ENCODE results near the gene AIF1L. TPM values are rescaled to one million over a fixed set of nuclear protein-coding genes. Genes with fewer than 3 reads are reported as not detected.

The AIF1L gene
- total RNA-seq, 1 experiment from 2014 or later = 5.6 TPM

DNA sequence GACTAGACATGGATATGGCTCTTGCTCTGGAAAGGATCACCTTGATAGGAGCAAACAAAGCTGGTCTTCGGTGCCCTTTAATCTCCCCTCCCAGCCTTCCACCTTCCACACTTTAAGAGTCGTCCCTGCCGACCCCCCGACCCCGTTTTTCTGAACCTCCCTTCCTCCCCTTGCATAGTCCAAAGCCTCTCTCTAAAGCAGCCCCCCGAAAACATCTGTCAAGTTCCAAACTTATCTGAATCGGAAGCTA is 28.6 kb downstream of the AIF1L start:
- peaks cover 27% of the 10 kb centered on the region for H3K36me3 ChIP-seq (ENCODE audit: insufficient read depth, low read length, poor library complexity, severe bottlenecking)
- BruUV-seq (replicated peaks) = TSS peak; percentile 99
- intact Hi-C loops (cut with micrococcal nuclease; ENCODE audit: unreplicated experiment) = no loop called here
- CTCF ChIA-PET = interaction anchor here (0.6 kb wide), 1 partner anchor 249 kb away, joined by 4 read pairs; no protein-coding TSS in a partner anchor
- POLR2A ChIA-PET (ENCODE audit: low non-redundant PET) = no interaction called here
- peaks cover 5% of the 10 kb centered on the region for H3K4me1 ChIP-seq (ENCODE audit: insufficient read depth, low read length, poor library complexity, severe bottlenecking)
- no peak for DNase-seq (ENCODE audit: low spot score)
- peak overlapping the region; percentile 81 for H3K4me3 ChIP-seq (ENCODE audit: low read depth, low read length, poor library complexity, severe bottlenecking)
- no peaks in the 10 kb centered on the region for H3K27me3 ChIP-seq (replicated peaks; ENCODE audit: insufficient read depth, low read depth, low read length, poor library complexity)
- TF ChIP-seq, protein P1, sequence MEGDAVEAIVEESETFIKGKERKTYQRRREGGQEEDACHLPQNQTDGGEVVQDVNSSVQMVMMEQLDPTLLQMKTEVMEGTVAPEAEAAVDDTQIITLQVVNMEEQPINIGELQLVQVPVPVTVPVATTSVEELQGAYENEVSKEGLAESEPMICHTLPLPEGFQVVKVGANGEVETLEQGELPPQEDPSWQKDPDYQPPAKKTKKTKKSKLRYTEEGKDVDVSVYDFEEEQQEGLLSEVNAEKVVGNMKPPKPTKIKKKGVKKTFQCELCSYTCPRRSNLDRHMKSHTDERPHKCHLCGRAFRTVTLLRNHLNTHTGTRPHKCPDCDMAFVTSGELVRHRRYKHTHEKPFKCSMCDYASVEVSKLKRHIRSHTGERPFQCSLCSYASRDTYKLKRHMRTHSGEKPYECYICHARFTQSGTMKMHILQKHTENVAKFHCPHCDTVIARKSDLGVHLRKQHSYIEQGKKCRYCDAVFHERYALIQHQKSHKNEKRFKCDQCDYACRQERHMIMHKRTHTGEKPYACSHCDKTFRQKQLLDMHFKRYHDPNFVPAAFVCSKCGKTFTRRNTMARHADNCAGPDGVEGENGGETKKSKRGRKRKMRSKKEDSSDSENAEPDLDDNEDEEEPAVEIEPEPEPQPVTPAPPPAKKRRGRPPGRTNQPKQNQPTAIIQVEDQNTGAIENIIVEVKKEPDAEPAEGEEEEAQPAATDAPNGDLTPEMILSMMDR (conservative IDR thresholded peaks at IDR 0.05; ENCODE audit: low read depth, low read length) = no peak
- TF ChIP-seq EZH2 (IDR thresholded peaks at IDR 0.05; ENCODE audit: borderline replicate concordance, low read depth, low read length, poor library complexity, severe bottlenecking) = no peak
- H3K9me3 ChIP-seq (ENCODE audit: low read depth, low read length, poor library complexity, severe bottlenecking) = no peaks in the 10 kb centered on the region
- peak overlapping the region; percentile 91 for H3K27ac ChIP-seq (ENCODE audit: low read depth, low read length, poor library complexity, severe bottlenecking)

DNA sequence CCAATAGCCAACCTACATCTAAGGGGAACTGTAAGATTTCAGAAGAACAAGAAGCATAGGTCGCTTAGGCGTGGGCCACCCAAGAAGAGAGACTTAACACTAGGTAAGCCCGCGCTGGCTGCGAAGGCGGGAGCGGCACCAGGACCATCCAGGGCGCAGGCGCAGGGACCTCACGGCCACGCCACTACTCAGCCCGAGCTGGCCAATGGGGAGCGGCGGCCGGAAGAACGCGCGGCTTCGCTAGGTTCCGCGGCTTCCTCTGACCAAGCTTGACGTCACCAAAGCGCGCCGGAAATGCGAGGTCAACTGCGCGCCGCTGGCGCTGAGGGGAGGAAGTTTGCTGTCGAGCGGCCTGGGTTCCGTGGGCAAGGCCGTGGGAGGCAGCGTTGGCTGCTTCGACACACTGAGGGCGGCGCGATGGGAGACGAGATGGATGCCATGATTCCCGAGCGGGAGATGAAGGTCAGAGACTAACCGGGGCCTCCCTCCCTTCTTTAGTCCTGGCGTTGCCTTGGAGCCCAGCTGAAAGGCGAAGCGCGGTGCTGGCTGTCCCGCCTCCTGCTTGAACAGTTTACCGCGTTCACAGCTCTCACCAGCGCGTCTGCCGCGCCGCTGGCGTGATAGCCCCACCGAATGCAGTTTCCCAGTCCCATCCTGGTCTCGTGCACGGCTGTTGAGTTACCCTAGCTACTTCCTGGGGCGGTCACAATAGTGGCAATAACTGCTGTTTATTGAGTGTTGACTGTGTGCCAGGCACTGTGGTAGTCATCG is 29.1 kb downstream of the AIF1L start, which contains the start of gene NUP214:
TSS of gene NUP214 (plus strand) at position 299 of the 771 bp plus-strand sequence. CDS start at position 418, 119 bp downstream.
- intact Hi-C loops (cut with micrococcal nuclease; ENCODE audit: unreplicated experiment) = no loop called here
- Histone ChIP-seq H3K4me1 (ENCODE audit: insufficient read depth, low read length, poor library complexity, severe bottlenecking) (peaks cover 5% of the 10 kb centered on the region), H3K36me3 (ENCODE audit: insufficient read depth, low read length, poor library complexity, severe bottlenecking) (peaks cover 32% of the 10 kb centered on the region), H3K27me3 (replicated peaks; ENCODE audit: insufficient read depth, low read depth, low read length, poor library complexity) (no peaks in the 10 kb centered on the region), H3K9me3 (ENCODE audit: low read depth, low read length, poor library complexity, severe bottlenecking) (no peaks in the 10 kb centered on the region), H3K27ac (ENCODE audit: low read depth, low read length, poor library complexity, severe bottlenecking) (peak within 1 kb of the TSS; percentile 91), H3K4me3 (ENCODE audit: low read depth, low read length, poor library complexity, severe bottlenecking) (peak within 1 kb of the TSS; percentile 81)
- TSS peak; percentile 40 for BruUV-seq (replicated peaks)
- ChIA-PET POLR2A (ENCODE audit: low non-redundant PET) (interaction anchor here (0.6 to 0.7 kb wide), 2 partner anchors 20 to 95 kb away, joined by 3 read pairs; no protein-coding TSS in a partner anchor), CTCF (interaction anchor here (0.6 kb wide), 1 partner anchor 248 kb away, joined by 4 read pairs; no protein-coding TSS in a partner anchor)
- no peak for TF ChIP-seq EZH2 (IDR thresholded peaks at IDR 0.05; ENCODE audit: borderline replicate concordance, low read depth, low read length, poor library complexity, severe bottlenecking)
- TF ChIP-seq, protein P1 (conservative IDR thresholded peaks at IDR 0.05; ENCODE audit: low read depth, low read length) = no peak
- peak; percentile 99 for DNase-seq (ENCODE audit: low spot score)

- H3K9me3 ChIP-seq (ENCODE audit: low read depth, low read length, poor library complexity, severe bottlenecking) = no peaks in the 10 kb centered on the region
- no peaks in the 10 kb centered on the region for H3K27me3 ChIP-seq (replicated peaks; ENCODE audit: insufficient read depth, low read depth, low read length, poor library complexity)
- DNase-seq (ENCODE audit: low spot score) = no peak
- intact Hi-C loops (cut with micrococcal nuclease; ENCODE audit: unreplicated experiment) = no loop called here
- peaks cover 37% of the 10 kb centered on the region for H3K36me3 ChIP-seq (ENCODE audit: insufficient read depth, low read length, poor library complexity, severe bottlenecking)
- CTCF ChIA-PET = no interaction called here
- TF ChIP-seq, protein P1 (conservative IDR thresholded peaks at IDR 0.05; ENCODE audit: low read depth, low read length) = no peak
- TF ChIP-seq EZH2 (IDR thresholded peaks at IDR 0.05; ENCODE audit: borderline replicate concordance, low read depth, low read length, poor library complexity, severe bottlenecking) = no peak
- POLR2A ChIA-PET (ENCODE audit: low non-redundant PET) = interaction anchor here (0.7 kb wide), 1 partner anchor 20 kb away, joined by 3 read pairs; no protein-coding TSS in a partner anchor
- peaks cover 5% of the 10 kb centered on the region for H3K4me1 ChIP-seq (ENCODE audit: insufficient read depth, low read length, poor library complexity, severe bottlenecking)
- H3K4me3 ChIP-seq (ENCODE audit: low read depth, low read length, poor library complexity, severe bottlenecking) = peak overlapping the region; percentile 81
- H3K27ac ChIP-seq (ENCODE audit: low read depth, low read length, poor library complexity, severe bottlenecking) = peak overlapping the region; percentile 91
- no TSS peak for BruUV-seq (replicated peaks)
These were observed 29.7 kb downstream of the AIF1L start for GRCh38 chr9:131126059-131126426.

Measured in A673 (cell line).